HG03378 (cell line): ENCODE data around the gene CUBN.

Source experiments
- ATAC-seq: cut with Tn5 transposase; IDR thresholded peaks from one replicate; pipeline ENCODE4 v1.9.1; 2021; ENCODE audit warnings: mild to moderate bottlenecking, moderate library complexity; ENCODE audit not compliant: unreplicated experiment

The CUBN gene

GRCh38 chr10:17109046-17109445 lies 20.6 kb downstream of the CUBN start:
- no peak for ATAC-seq

- ATAC-seq = no peak
These were observed 22.6 kb downstream of the CUBN start for GRCh38 chr10:17106991-17107390.

GRCh38 chr10:17101910-17102266 lies 27.7 kb downstream of the CUBN start:
- ATAC-seq = no peak

- ATAC-seq = no peak
These were observed 28.2 kb downstream of the CUBN start for GRCh38 chr10:17101257-17101909.

- ATAC-seq = no peak
These were observed 29.0 kb downstream of the CUBN start for GRCh38 chr10:17100586-17100985.

- ATAC-seq = no peak
These were observed 31.6 kb downstream of the CUBN start for GRCh38 chr10:17098012-17098411.

GRCh38 chr10:17094844-17095243 lies 34.8 kb downstream of the CUBN start:
- no peak for ATAC-seq

GRCh38 chr10:17092986-17093803 lies 36.4 kb downstream of the CUBN start:
- no peak for ATAC-seq

- no peak for ATAC-seq
These were observed 37.2 kb downstream of the CUBN start for GRCh38 chr10:17092216-17092944.

GRCh38 chr10:17088118-17088806 lies 41.3 kb downstream of the CUBN start:
- ATAC-seq = no peak

GRCh38 chr10:17086865-17087367 lies 42.7 kb downstream of the CUBN start:
- ATAC-seq = no peak

- no peak for ATAC-seq
These were observed 44.4 kb downstream of the CUBN start for GRCh38 chr10:17085011-17085725.

GRCh38 chr10:17084258-17084657 lies 45.4 kb downstream of the CUBN start:
- no peak for ATAC-seq

- no peak for ATAC-seq
These were observed 48.2 kb downstream of the CUBN start for GRCh38 chr10:17081431-17081830.

- no peak for ATAC-seq
These were observed 51.7 kb downstream of the CUBN start for GRCh38 chr10:17077890-17078289.

- no peak for ATAC-seq
These were observed 52.2 kb downstream of the CUBN start for GRCh38 chr10:17077346-17077781.

- ATAC-seq = no peak
These were observed 52.8 kb downstream of the CUBN start for GRCh38 chr10:17076626-17077345.

- ATAC-seq = no peak
These were observed 53.9 kb downstream of the CUBN start for GRCh38 chr10:17075533-17076359.

GRCh38 chr10:17074541-17074847 lies 55.1 kb downstream of the CUBN start:
- no peak for ATAC-seq
